VCaP (cell line): ENCODE data around the gene KCNJ6.

Source experiments
- H3K27ac ChIP-seq: fragments of 450-650 bp; 2 replicates; pipeline ENCODE4 v1.5.1; 2017
- CTCF ChIP-seq: fragments of 450-650 bp; conservative IDR thresholded peaks from 2 replicates; pipeline ENCODE4 v1.5.1; 2017; ENCODE audit warnings: mild to moderate bottlenecking, moderate library complexity

The KCNJ6 gene

DNA sequence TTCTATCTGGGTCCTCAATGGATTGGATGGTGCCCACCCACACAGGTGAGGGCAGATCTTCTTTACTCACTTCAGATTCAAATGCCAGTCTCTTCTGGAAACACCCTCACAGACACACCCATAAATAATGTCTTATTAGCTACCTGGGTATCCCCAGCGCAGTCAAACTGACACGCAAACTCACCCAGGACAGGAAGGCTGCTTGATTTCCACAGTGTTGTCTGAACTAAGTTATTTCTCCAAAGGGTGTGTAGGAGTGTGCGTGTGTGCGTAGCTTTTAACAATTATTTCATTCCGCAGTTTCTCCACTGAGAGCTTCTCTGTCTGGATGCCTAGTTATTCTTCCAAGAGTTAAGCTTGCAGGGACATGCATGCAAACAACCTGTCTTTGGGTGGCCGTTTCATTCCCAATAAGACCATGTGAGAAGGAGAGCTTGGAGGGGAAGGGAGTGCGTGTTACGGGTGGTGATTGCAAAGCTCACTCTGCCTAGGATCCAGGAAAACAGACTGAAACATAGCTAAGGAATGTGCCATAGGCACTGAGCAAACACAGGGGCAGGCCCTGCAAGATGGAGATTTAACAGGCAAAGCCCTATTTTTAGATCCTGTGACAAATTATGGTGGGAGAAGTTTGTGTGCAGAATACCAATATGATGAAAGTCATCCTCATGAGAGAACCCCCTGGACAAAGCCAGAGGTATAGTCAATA lies 280.0 kb downstream of the KCNJ6 start:
- no peak for TF ChIP-seq CTCF
- H3K27ac ChIP-seq = no peak overlapping the region

DNA sequence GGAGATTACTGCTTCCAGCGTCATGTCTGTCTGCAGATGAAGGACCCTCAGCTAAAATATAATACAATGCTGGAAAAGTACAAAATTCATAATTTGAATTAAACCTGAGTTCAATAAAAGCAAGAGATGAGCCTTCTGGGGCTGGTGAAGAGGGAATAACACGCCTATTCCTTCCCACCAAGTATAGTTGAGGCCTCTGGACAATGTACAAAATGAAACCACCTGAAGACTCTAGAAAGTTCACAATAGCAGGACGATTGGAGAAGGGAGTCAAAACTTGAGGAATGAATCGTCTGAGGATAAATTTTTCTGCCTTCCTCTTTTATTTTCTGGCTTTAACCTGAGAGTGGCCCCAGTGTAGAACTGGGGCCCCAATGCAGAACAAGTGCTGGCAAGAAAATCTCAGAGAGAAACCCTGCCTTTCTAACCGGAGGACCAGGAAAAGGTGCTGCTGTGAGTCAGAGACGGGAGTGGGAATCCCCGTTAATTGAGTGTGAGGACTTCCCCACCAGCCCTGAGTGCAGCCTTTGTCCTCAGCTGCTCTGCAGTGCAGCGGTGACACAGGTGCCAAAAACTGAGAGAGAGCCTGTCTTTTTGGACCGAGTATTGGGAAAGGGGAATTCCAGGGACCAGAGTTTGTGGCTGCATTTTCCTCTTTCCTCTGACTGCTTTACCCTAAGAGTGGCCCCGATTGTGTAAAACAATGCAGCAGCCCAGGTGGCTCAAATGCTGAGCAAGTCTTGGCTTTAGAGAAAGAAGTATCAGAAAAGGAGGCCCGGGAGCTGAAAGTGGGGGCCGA lies 284.7 kb downstream of the KCNJ6 start:
- H3K27ac ChIP-seq = no peak overlapping the region
- no peak for TF ChIP-seq CTCF

GRCh38 chr21:37630872-37631271 lies 285.4 kb downstream of the KCNJ6 start:
- TF ChIP-seq CTCF = no peak
- no peak overlapping the region for H3K27ac ChIP-seq

DNA sequence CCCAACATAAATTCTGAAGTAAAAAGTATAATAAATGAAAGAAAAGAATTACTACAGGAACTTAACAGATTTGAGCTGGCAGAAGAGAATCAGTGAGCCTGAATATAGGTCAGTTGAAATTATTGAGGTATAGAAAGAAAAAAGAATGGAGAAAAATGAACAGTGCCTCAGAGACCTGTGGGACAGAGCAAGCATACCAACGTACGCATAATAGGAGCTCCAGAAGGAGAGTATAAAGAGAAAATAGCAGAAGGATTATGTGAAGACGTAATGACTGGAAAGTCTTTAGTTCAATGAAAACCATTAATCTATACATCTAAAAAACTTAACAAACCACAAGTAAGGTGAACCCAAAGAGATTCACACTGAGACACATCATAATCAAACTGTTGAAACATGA lies 287.9 kb downstream of the KCNJ6 start:
- no peak overlapping the region for H3K27ac ChIP-seq
- TF ChIP-seq CTCF = no peak

- no peak for TF ChIP-seq CTCF
- no peak overlapping the region for H3K27ac ChIP-seq
Observed at GRCh38 chr21:37627561-37627960, 288.7 kb downstream of the KCNJ6 start.

DNA sequence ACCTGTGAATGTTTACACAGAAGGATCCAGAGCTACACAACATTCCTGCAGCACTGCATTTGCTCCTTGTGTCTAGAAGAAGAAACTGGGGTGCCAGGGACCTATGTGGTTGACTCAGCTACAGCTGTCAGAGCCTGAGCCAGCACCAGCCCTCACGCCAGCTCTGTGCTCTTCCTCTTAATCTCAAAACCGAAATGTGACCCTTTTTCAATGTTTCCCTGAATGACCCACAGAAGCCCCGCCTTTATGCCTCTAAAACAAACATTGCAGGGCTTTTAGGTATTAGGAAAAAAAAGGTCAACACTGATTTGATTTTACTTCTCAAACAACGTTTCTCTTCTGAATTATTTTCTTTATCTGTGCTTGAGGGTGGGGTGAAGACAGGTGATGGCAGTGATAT lies 289.2 kb downstream of the KCNJ6 start:
- TF ChIP-seq CTCF = no peak
- H3K27ac ChIP-seq = no peak overlapping the region

GRCh38 chr21:37626320-37626719 lies 289.9 kb downstream of the KCNJ6 start:
- no peak for TF ChIP-seq CTCF
- no peak overlapping the region for H3K27ac ChIP-seq
